ENCODE data around the gene PTEN.
"Not testable (repeated sequence)": the region's sequence is repeated elsewhere in the genome, so short reads cannot be mapped to it uniquely, and the experiment has no call there.

DNA sequence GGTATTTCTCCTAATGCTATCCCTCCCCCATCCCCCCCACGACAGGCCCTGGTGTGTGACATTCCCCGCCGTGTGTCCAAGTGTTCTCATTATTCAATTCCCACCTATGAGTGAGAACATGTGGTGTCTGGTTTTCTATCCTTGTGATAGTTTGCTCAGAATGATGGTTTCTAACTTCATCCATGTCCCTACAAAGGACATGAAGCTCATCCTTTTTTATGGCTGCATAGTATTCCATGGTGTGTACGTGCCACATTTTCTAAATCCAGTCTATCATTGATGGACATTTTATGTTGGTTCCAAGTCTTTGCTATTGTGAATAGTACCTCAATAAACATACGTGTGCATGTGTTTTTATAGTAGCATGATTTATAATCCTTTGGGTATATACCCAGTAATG lies 8.2 kb upstream of the PTEN start:
- TF ChIP-seq, protein P1, sequence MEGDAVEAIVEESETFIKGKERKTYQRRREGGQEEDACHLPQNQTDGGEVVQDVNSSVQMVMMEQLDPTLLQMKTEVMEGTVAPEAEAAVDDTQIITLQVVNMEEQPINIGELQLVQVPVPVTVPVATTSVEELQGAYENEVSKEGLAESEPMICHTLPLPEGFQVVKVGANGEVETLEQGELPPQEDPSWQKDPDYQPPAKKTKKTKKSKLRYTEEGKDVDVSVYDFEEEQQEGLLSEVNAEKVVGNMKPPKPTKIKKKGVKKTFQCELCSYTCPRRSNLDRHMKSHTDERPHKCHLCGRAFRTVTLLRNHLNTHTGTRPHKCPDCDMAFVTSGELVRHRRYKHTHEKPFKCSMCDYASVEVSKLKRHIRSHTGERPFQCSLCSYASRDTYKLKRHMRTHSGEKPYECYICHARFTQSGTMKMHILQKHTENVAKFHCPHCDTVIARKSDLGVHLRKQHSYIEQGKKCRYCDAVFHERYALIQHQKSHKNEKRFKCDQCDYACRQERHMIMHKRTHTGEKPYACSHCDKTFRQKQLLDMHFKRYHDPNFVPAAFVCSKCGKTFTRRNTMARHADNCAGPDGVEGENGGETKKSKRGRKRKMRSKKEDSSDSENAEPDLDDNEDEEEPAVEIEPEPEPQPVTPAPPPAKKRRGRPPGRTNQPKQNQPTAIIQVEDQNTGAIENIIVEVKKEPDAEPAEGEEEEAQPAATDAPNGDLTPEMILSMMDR (IDR thresholded peaks at IDR 0.05; ENCODE audit: low read length) = not testable (repeated sequence)
- TF ChIP-seq EZH2 (optimal IDR thresholded peaks at IDR 0.05; ENCODE audit: low read depth, low read length); EZH2phosphoT487 (IDR thresholded peaks at IDR 0.05; ENCODE audit: low read length): not testable (repeated sequence)
